Neutrophil (primary cell): ENCODE measurements around the gene STRA6.

Source experiments
- H3K27ac ChIP-seq: fragments of 200-600 bp; sonication (generic); 2 replicates; pipeline ENCODE4 v1.5.1; 2016; ENCODE audit warnings: mild to moderate bottlenecking, moderate library complexity
- H3K27me3 ChIP-seq: fragments of 200-600 bp; sonication (generic); 2 replicates; pipeline ENCODE4 v1.6.0; 2016; ENCODE audit warnings: mild to moderate bottlenecking
- H3K36me3 ChIP-seq: fragments of 200-600 bp; sonication (generic); 2 replicates; pipeline ENCODE4 v1.5.1; 2017
- H3K4me1 ChIP-seq, 2 experiments: fragments of 200-600 bp in 1 of 2; sonication (generic) in 1 of 2; 1 replicate in 1 of 2; 2 replicates in 1 of 2; pipeline versions ENCODE4 v1.5.1 to v1.6.1; 2013 to 2016; ENCODE audit warnings: low read depth in 1 of 2, low read length in 1 of 2, mild to moderate bottlenecking in 1 of 2, moderate library complexity in 1 of 2; ENCODE audit not compliant: control insufficient read depth in 1 of 2, insufficient read depth in 1 of 2
- H3K4me3 ChIP-seq, 2 experiments: fragments of 200-600 bp in 1 of 2; sonication (generic) in 1 of 2; 1 replicate in 1 of 2; 2 replicates in 1 of 2; pipeline ENCODE4 v1.5.1; 2013 to 2016; ENCODE audit warnings: low read depth in 1 of 2, low read length in 1 of 2, mild to moderate bottlenecking in 1 of 2, moderate library complexity in 1 of 2
- H3K9me3 ChIP-seq: fragments of 200-600 bp; sonication (generic); 2 replicates; pipeline ENCODE4 v1.5.1; 2016
- TF ChIP-seq, protein P1 (sequence below): fragments of 200-600 bp; sonication (generic); IDR thresholded peaks from 2 replicates; pipeline ENCODE4 v1.5.1; 2016; ENCODE audit warnings: antibody characterized with exemption

STRA6 gene

DNA sequence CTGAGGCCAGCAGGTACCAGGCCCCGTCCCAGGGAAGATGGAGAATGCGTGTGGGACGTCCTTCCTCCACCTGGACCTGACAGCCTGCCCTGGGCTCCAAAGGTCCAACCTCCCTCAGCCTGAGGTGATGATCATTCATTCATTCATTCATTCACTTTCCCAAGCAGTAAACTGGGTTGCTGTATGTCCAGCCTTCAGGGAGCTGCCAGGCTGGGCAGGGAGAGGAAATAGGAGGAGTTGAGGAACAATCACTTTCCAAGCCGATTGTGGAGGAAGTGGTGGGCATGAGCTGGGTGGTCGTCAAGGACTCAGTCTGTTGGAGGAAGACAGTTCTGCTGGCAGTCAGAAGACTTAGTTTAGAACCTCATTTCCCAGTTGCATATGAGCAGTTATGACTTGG lies 23.3 kb upstream of the STRA6 start:
- Histone ChIP-seq H3K27me3 (peaks cover 47% of the 10 kb centered on the region), H3K4me3 (no peak overlapping the region), H3K36me3 (no peaks in the 10 kb centered on the region), H3K9me3 (no peaks in the 10 kb centered on the region), H3K27ac (no peak overlapping the region), H3K4me1 (no peaks in the 10 kb centered on the region)
- TF ChIP-seq, protein P1, sequence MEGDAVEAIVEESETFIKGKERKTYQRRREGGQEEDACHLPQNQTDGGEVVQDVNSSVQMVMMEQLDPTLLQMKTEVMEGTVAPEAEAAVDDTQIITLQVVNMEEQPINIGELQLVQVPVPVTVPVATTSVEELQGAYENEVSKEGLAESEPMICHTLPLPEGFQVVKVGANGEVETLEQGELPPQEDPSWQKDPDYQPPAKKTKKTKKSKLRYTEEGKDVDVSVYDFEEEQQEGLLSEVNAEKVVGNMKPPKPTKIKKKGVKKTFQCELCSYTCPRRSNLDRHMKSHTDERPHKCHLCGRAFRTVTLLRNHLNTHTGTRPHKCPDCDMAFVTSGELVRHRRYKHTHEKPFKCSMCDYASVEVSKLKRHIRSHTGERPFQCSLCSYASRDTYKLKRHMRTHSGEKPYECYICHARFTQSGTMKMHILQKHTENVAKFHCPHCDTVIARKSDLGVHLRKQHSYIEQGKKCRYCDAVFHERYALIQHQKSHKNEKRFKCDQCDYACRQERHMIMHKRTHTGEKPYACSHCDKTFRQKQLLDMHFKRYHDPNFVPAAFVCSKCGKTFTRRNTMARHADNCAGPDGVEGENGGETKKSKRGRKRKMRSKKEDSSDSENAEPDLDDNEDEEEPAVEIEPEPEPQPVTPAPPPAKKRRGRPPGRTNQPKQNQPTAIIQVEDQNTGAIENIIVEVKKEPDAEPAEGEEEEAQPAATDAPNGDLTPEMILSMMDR, result no peak

DNA sequence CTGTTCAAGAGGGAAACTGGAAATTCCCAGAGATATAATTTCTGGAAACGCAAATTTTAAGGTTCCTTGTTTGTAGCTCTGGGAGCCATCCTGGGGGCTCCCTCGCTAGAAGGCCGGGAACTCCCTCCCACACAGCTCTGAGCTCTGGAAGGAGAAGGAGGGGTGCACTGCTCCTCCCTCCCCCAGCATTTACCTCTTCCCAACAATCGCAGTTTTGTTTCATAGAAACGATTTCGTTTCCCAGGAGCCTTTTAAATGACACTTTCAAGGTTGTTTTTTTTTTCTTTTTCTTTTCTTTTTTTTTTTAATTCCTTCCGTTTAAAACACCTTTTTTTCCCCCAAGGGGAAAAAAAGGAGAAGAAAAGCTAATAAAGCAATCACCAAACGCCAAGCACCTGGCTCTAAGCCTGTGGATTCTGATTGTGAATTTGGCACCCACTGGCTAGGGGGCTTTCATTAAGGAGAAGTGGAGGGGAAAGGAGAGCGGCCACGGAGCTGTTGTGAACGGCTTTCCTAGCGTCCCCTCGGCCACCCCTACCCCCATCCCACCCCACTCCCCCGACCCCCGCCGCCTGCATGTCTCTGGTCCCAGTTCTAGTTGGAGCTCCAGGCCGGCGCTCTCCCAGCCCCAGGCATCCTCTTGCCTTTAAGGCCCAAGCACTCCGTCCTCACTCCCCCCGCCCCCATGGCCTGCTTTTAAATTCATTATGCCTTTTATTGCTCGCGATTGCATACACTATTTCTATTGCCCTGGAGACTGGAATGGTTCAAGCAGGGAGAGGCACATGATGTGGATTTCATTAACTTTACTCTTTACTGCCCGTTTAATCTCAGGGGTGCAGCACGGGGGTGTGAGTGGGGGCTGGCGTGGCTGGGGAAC lies 19.9 kb upstream of the STRA6 start:
- Histone ChIP-seq H3K4me1 (no peaks in the 10 kb centered on the region), H3K4me3 (no peak overlapping the region), H3K27ac (no peak overlapping the region), H3K9me3 (no peaks in the 10 kb centered on the region), H3K36me3 (no peaks in the 10 kb centered on the region), H3K27me3 (peaks cover 60% of the 10 kb centered on the region)
- TF ChIP-seq, protein P1, result no peak

DNA sequence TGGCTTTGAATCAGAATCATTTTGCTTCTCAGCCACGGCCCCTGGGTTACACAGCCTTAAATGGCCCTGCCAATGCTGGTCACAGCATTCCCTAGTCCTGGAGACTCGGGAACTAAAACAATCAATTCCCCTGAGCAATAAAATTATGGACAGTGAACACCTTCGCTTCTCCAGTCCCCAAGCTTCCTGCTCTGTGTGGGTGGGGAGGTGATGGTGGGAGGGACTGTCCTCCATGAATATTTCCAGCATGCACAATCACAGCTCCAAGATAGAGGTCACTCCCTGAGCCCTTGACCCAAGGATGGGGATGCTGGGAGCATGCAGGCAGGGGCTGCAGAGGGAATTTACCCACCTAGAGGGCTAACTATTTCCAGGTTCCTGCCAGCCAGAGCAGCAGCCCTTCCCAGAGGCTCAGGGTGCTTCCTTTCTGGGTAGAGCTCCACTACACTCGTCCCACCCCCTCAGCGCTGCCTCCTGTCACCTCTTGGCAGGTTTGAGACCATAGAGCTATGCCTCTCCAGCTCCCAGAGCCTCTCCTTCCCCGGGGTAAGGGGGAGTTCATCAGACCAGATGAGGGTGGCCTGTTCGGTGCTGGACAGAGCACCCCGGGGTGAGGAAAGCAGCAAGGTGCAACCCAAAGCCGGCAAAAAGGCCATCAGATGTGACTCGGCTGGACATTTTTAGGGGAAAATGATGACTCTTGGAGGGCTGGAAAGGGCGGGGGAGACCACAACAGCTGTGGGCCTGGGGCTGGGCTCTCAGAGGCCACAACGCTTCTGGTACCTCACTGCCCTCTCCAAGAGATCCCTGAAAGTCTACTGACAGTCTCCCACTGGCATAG lies 19.0 kb upstream of the STRA6 start:
- Histone ChIP-seq H3K36me3 (no peaks in the 10 kb centered on the region), H3K27me3 (peaks cover 60% of the 10 kb centered on the region), H3K27ac (no peak overlapping the region), H3K4me1 (no peaks in the 10 kb centered on the region), H3K4me3 (no peak overlapping the region), H3K9me3 (no peaks in the 10 kb centered on the region)
- TF ChIP-seq, protein P1, result no peak

DNA sequence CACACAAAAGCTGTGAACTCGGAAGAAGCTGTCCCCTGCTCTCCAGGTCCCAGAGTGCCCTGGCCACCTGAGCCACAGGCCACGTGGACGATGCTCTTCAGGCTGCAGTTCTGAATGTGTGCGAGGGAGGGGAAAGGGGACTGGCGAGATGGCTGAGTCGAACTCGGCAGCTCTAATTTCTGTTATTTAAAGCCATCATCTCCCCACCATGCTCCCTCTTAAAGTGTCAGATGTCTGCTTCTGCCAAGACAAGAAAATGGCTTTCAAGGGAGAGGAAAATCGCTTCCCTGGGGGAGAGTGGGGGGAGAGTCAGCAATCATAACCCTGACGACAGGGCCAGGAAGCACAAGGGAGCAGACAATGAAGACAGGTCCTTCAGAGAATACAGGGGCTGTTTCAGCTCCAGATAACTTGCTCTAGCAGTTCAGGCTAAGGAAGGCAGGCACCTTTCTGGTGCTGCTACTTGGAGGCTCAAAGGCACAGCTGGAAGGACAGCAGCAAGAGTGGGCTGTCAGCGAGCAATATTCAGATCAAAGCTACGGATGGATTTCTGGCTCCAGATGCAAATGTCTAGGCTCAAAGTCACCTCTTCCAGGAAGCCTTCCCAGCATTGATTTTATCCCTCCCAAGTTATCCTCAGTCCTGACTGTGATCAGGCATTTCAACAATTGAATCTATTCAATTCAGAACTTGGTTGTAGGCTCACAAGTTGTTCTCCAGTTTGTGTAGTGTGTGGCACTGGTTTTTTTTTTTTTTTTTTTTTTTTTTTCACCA lies 18.1 kb upstream of the STRA6 start:
- Histone ChIP-seq H3K36me3 (no peaks in the 10 kb centered on the region), H3K4me3 (no peak overlapping the region), H3K9me3 (no peaks in the 10 kb centered on the region), H3K27me3 (peaks cover 56% of the 10 kb centered on the region), H3K27ac (no peak overlapping the region), H3K4me1 (no peaks in the 10 kb centered on the region)
- TF ChIP-seq, protein P1, result no peak
